ENCODE measurements around the gene NDRG4.

The NDRG4 gene

GRCh38 chr16:58519707-58520106, 19.8 kb downstream of the NDRG4 start:
- DNase-seq (ENCODE audit: low read depth, low spot score), result no peak
- no peak overlapping the region for H3K4me3 ChIP-seq (ENCODE audit: low read length)

GRCh38 chr16:58530179-58530578, 30.2 kb downstream of the NDRG4 start:
- H3K4me3 ChIP-seq (ENCODE audit: low read length), result no peak overlapping the region
- DNase-seq (ENCODE audit: low read depth, low spot score), result no peak

DNA sequence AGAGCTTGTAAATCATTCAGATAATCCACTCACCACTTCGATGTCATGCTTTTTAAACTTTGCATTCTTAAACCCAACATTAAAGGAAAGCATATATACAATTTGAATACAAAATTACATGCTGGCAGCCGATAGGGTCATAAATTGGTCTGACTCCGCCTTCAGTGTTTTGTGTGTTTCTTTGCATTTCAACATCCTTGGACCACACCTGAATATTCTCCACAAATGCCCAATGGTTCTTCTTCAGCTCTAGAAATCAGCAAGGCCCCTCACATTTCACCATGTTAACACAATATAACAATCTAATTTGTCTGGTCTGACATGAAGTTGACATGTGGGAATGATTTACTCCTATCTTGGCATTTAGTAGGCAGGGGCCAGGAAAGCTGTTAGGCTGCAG, 32.5 kb downstream of the NDRG4 start:
- no peak for DNase-seq (ENCODE audit: low read depth, low spot score)
- no peak overlapping the region for H3K4me3 ChIP-seq (ENCODE audit: low read length)

GRCh38 chr16:58533751-58534470, 34.0 kb downstream of the NDRG4 start:
- DNase-seq (ENCODE audit: low read depth, low spot score), result no peak
- no peak overlapping the region for H3K4me3 ChIP-seq (ENCODE audit: low read length)

GRCh38 chr16:58535100-58535499, 35.2 kb downstream of the NDRG4 start:
- no peak overlapping the region for H3K4me3 ChIP-seq (ENCODE audit: low read length)
- no peak for DNase-seq (ENCODE audit: low read depth, low spot score)

GRCh38 chr16:58536278-58536677, 36.3 kb downstream of the NDRG4 start:
- no peak for DNase-seq (ENCODE audit: low read depth, low spot score)
- H3K4me3 ChIP-seq (ENCODE audit: low read length), result no peak overlapping the region

DNA sequence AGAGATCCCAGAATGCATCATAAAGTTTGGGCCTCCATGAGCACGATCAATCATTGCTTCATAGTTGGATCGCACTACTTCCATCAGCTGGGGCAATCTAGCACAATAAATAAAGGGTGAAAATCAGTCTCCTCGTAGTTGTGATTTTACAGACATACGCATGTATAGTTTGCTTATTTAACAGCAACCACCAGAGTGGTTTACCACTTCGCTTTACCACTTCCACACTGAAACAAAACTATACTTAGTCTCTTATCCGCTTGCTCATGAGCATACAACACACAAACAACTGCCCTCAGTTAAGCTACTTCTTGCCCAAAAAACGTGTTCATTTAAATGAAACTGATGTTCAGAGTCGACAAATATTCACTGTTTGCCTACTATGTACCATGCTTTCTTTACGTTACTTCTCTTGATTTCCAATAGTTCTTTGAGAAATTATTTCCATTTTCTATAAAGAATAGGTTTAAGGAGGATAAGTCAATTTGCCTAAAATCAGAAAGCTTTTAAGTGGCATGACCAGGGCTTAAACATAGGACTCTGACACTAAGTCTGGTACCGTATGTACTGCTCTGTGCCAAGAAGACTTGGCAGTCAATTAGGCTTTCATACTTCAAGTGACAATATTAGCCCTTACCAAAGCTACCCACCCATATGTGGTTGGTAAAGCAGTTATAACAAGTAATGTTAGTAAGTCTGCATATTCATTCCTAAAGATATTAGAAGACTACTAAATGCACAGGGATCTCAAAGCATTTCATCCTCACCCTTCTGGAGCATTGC, 37.4 kb downstream of the NDRG4 start:
- no peak for DNase-seq (ENCODE audit: low read depth, low spot score)
- H3K4me3 ChIP-seq (ENCODE audit: low read length), result no peak overlapping the region

GRCh38 chr16:58541711-58542110, 41.8 kb downstream of the NDRG4 start:
- no peak for DNase-seq (ENCODE audit: low read depth, low spot score)
- no peak overlapping the region for H3K4me3 ChIP-seq (ENCODE audit: low read length)

DNA sequence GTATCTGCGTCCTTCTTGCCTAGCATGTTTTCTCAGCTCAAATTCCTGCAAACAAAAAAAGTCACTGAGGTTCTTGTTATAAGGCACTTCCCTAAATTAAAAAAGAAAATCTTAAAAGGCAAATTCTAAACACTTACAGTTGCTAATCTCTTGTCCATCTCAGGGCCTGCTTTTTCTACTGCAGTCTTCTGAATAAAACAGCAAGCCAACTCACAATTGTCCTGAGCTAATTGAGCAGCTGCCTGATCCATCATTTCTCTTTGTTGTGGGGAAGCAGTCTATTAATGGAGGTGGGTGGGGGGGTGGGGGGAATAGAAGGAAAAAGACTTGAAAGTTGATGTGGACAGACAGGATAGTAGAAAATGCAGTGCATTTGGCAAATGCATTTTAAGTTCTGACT, 42.3 kb downstream of the NDRG4 start:
- DNase-seq (ENCODE audit: low read depth, low spot score), result no peak
- no peak overlapping the region for H3K4me3 ChIP-seq (ENCODE audit: low read length)

- DNase-seq (ENCODE audit: low read depth, low spot score), result no peak
Measured at GRCh38 chr16:58543685-58544084, 43.7 kb downstream of the NDRG4 start.

GRCh38 chr16:58548378-58548777, 48.4 kb downstream of the NDRG4 start:
- H3K4me3 ChIP-seq (ENCODE audit: low read length), result no peak overlapping the region
- DNase-seq (ENCODE audit: low read depth, low spot score), result no peak

More at GRCh38 chr16:58543685-58544084, 43.7 kb downstream of the NDRG4 start:
- H3K4me3 ChIP-seq (ENCODE audit: low read length), result no peak overlapping the region

GRCh38 chr16:58551496-58551895, 51.6 kb downstream of the NDRG4 start:
- no peak for DNase-seq (ENCODE audit: low read depth, low spot score)
- no peak overlapping the region for H3K4me3 ChIP-seq (ENCODE audit: low read length)

DNA sequence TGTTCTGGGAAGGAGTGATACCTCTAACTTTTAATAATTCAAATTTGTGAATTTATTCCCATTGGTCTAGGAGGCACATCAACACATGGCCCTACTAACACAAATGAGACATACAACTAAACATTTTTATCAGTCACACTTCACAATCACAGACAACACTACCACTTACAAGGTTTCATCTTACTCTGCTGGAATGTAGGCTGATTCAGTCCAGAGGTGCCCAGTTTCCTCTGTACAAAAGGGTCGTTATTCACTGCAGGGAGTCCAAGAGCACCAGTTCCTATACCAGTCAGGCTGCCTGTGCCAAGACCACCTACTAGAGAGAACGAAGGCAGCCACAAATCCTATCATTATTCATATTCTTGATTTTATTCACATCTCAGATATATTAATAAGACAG, 56.7 kb downstream of the NDRG4 start:
- no peak overlapping the region for H3K4me3 ChIP-seq (ENCODE audit: low read length)
- no peak for DNase-seq (ENCODE audit: low read depth, low spot score)

Data from Jurkat, Clone E6-1 (cell line).